ENCODE measurements around the gene CCDC6. TPM values are rescaled to one million over a fixed set of nuclear protein-coding genes. Genes with fewer than 3 reads are reported as not detected.
A peak's percentile ranks its signal among the peaks of the same experiment; 100 is the strongest.
"Not testable (repeated sequence)": the region's sequence is repeated elsewhere in the genome, so short reads cannot be mapped to it uniquely, and the experiment has no call there.

The CCDC6 gene
- total RNA-seq, 3 donors from 2014 or later (not counting 1 experiment from before 2014, with no cell fraction given), result 19.7 to 23.4 (median 20.8) TPM

DNA sequence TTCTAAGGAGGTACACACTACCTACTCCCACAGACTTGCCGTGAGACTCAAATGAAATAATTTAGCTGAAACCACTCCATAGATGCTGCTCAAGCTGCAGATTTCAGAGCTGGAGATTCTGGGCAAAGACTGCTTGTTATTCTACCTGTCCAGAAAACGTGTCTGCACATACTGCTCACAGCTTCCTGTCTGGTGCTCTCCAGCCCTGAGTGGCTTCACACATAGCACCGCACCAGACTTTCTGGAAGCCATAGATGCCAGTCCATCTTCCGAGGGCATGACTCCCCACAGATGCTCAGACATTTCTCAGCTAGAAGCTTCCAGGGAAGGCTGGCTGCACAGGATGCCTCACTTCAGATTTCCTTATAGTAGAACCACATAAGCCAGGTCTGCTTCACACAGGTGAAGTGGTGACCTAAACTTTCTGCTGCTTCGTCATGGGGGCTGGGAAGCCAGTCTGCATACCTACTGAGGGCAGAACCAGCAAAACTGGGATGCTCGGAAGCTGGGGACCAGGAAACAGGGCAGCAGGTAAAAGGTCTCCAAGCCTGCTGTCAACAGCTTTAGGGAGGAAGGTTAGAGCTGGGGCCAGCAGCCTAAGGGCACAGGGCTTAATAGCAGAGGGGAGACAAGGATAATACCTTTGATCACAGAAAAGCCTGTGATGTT, 18.2 kb downstream of the CCDC6 start:
- no peaks in the 10 kb centered on the region for H3K9me3 ChIP-seq (ENCODE audit: control insufficient read depth, insufficient read depth, low read length)
- no peaks in the 10 kb centered on the region for H3K27me3 ChIP-seq (ENCODE audit: control insufficient read depth, insufficient read depth, low read length)
- H3K36me3 Mint-ChIP-seq, result no peaks in the 10 kb centered on the region
- no peak for TF ChIP-seq CTCF (IDR thresholded peaks at IDR 0.05)
- peaks cover 34% of the 10 kb centered on the region for H3K4me1 ChIP-seq (ENCODE audit: control insufficient read depth, insufficient read depth, low read length)
- 56% methylated on average over 6 of the region's 6 CpGs for WGBS (ENCODE audit: insufficient coverage)
- H3K4me1 Mint-ChIP-seq, result peaks cover 84 to 90% of the 10 kb centered on the region in 2 donors
- intact Hi-C loops (cut with micrococcal nuclease), result no loop called here
- H3K36me3 ChIP-seq (ENCODE audit: control insufficient read depth, insufficient read depth, low read length), result no peaks in the 10 kb centered on the region
- peak overlapping the region; percentile 42 for H3K4me3 Mint-ChIP-seq
- no peaks in the 10 kb centered on the region for H3K9me3 Mint-ChIP-seq
- ATAC-seq (peak; percentile 53 to 87 (median 62)), DNase-seq (peak in 1 of 2 donors; percentile 34)
- H3K27ac ChIP-seq (ENCODE audit: low read length), result no peak overlapping the region
- H3K4me3 ChIP-seq (ENCODE audit: low read length), result no peak overlapping the region
- no peaks in the 10 kb centered on the region for H3K27me3 Mint-ChIP-seq (ENCODE audit: low read depth in 2 of 2)
- no peak overlapping the region for H3K27ac Mint-ChIP-seq

DNA sequence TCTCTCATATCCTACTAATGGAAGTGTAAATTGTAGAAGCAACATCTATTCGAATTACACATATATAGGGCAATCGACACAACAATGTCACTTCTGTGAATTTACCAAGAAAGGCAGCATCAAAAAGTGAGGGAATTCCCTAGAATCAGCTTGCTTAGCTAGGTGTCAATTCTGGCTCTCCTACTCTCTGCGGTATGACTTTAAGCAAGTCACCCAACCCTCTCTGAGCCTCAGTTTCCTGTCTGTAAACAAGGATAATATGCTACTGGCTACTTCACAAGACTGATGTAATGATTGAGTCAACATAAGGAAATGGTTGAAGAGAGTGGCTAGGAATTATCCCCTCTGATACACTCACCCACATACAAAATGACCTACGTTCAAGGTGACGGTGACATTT, 19.4 kb downstream of the CCDC6 start:
- ATAC-seq (peak in 1 of 3 donors; percentile 24), DNase-seq (peak in 1 of 2 donors; percentile 19)
- Histone ChIP-seq H3K4me1 (ENCODE audit: control insufficient read depth, insufficient read depth, low read length) (peaks cover 30% of the 10 kb centered on the region), H3K36me3 (ENCODE audit: control insufficient read depth, insufficient read depth, low read length) (no peaks in the 10 kb centered on the region), H3K27ac (ENCODE audit: low read length) (no peak overlapping the region), H3K4me3 (ENCODE audit: low read length) (no peak overlapping the region), H3K27me3 (ENCODE audit: control insufficient read depth, insufficient read depth, low read length) (no peaks in the 10 kb centered on the region), H3K9me3 (ENCODE audit: control insufficient read depth, insufficient read depth, low read length) (no peaks in the 10 kb centered on the region)
- no peak overlapping the region for H3K27ac Mint-ChIP-seq
- H3K27me3 Mint-ChIP-seq (ENCODE audit: low read depth in 2 of 2), result no peaks in the 10 kb centered on the region
- peaks cover 74 to 81% of the 10 kb centered on the region in 2 donors for H3K4me1 Mint-ChIP-seq
- H3K36me3 Mint-ChIP-seq, result no peaks in the 10 kb centered on the region
- H3K9me3 Mint-ChIP-seq, result no peaks in the 10 kb centered on the region
- no peak for TF ChIP-seq CTCF (IDR thresholded peaks at IDR 0.05)
- H3K4me3 Mint-ChIP-seq, result no peak overlapping the region
- intact Hi-C loops (cut with micrococcal nuclease), result no loop called here
- 70% methylated on average over 4 of the region's 5 CpGs for WGBS (ENCODE audit: insufficient coverage)

DNA sequence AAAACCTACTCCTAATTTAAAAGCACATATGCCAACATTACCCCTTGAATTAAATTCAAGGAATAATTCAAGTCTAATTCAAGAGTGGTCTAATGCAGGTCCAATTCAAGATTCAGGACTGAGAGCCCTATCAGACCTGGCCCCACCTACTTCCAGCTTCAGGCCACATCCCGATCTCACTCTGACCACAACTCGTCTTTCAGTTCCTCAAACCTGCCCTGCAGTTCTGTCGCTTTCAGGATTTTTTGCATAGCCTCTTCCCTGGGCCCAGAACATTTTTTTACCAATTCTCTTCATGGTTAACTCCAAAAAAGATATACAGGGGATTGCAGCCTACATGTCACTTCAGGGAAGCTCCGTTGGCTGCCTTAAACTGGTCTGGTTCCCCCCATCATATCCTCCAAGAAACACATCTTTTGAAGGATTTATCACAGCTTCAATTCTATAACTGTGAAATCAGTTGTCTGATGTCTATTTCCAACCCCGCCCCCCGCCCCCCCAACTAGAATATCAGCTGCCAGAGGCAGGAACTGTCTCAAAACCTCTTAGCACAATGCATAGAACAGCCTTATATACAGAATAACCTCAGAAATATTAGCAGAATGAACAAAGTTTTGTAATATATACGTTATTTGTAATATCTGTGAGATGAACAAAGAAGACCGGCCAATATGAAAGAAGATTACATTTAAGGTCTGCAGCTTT, 20.8 kb downstream of the CCDC6 start:
- Histone ChIP-seq H3K4me1 (ENCODE audit: control insufficient read depth, insufficient read depth, low read length) (peaks cover 44% of the 10 kb centered on the region), H3K9me3 (ENCODE audit: control insufficient read depth, insufficient read depth, low read length) (no peaks in the 10 kb centered on the region), H3K27me3 (ENCODE audit: control insufficient read depth, insufficient read depth, low read length) (no peaks in the 10 kb centered on the region), H3K36me3 (ENCODE audit: control insufficient read depth, insufficient read depth, low read length) (no peaks in the 10 kb centered on the region), H3K27ac (ENCODE audit: low read length) (no peak overlapping the region), H3K4me3 (ENCODE audit: low read length) (no peak overlapping the region)
- Mint-ChIP-seq H3K4me1 (peaks cover 81 to 84% of the 10 kb centered on the region in 2 donors), H3K9me3 (no peaks in the 10 kb centered on the region), H3K27ac (peak overlapping the region; percentile 64 to 66), H3K36me3 (no peaks in the 10 kb centered on the region), H3K4me3 (peak overlapping the region; percentile 77), H3K27me3 (ENCODE audit: low read depth in 2 of 2) (no peaks in the 10 kb centered on the region)
- DNase-seq (peak in 1 of 2 donors; percentile 33), ATAC-seq (peak in 1 of 3 donors; percentile 31)
- intact Hi-C loops (cut with micrococcal nuclease), result no loop called here
- 5% methylated on average over 5 of the region's 8 CpGs for WGBS (ENCODE audit: insufficient coverage)
- TF ChIP-seq CTCF (IDR thresholded peaks at IDR 0.05), result no peak

- Mint-ChIP-seq H3K4me1 (peaks cover 82 to 84% of the 10 kb centered on the region in 2 donors), H3K4me3 (peak overlapping the region; percentile 18), H3K27ac (peak overlapping the region in 1 of 2 donors; percentile 66)
- ATAC-seq; H3K27me3 Mint-ChIP-seq (ENCODE audit: low read depth in 2 of 2); H3K36me3 Mint-ChIP-seq; H3K27me3 ChIP-seq (ENCODE audit: control insufficient read depth, insufficient read depth, low read length); intact Hi-C loops (cut with micrococcal nuclease); DNase-seq; H3K9me3 Mint-ChIP-seq; H3K36me3 ChIP-seq (ENCODE audit: control insufficient read depth, insufficient read depth, low read length); H3K4me3 ChIP-seq (ENCODE audit: low read length); H3K27ac ChIP-seq (ENCODE audit: low read length); H3K9me3 ChIP-seq (ENCODE audit: control insufficient read depth, insufficient read depth, low read length): not testable (repeated sequence)
- no CpG with 5 or more reads among the region's 8 CpGs for WGBS (ENCODE audit: insufficient coverage)
- H3K4me1 ChIP-seq (ENCODE audit: control insufficient read depth, insufficient read depth, low read length), result peaks cover 48% of the 10 kb centered on the region
Observed at GRCh38 chr10:59884893-59885292, 21.5 kb downstream of the CCDC6 start.

All from natural killer cell (primary cell).